SH-SY5Y (cell line): ENCODE results near the gene MLLT1.

Experiments
- GATA2 ChIP-seq: IDR thresholded peaks from 2 replicates; pipeline ENCODE4 v1.6.1; 2011; ENCODE audit warnings: mild to moderate bottlenecking, low read depth, low read length
- GATA3 ChIP-seq: IDR thresholded peaks from 2 replicates; pipeline ENCODE4 v1.6.1; 2011; ENCODE audit warnings: low read depth, mild to moderate bottlenecking, low read length, moderate library complexity

DNA sequence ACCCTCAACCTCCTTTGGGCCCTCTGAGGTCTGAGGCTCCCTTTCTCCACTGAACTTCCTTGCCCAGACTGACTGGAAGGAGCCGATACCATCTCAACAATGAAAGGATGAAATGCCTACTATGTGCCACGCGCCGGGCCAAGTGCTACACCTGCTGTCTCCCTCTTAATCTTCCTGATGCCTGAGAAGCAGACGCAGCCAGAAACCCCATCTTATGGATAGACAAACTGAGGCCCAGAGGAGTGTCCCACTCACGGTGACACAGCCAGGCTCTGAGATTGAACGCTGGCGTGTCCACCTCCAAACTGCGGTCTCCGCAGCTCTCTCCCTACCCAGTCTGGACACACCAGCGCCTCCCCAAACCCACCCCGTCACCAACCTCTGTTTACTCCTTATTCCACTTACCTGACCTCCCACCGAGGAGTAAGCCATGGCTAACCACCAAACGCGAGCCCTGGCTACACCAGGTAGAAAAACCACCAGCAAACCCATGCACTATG, 20.9 kb downstream of the MLLT1 start:
- TF ChIP-seq GATA2 = no peak
- TF ChIP-seq GATA3 = no peak
